ENCODE data around the gene TSPAN32. TPM values are rescaled to one million over a fixed set of nuclear protein-coding genes. Genes with fewer than 3 reads are reported as not detected.

Gene TSPAN32
- polyA plus RNA-seq (2011; rRNA removed): 0.42 TPM in 1 of 2 replicates, not detected in the other
- not detected in 2 replicates for polyA minus RNA-seq (2011; rRNA and poly(A)+ RNA removed)

DNA sequence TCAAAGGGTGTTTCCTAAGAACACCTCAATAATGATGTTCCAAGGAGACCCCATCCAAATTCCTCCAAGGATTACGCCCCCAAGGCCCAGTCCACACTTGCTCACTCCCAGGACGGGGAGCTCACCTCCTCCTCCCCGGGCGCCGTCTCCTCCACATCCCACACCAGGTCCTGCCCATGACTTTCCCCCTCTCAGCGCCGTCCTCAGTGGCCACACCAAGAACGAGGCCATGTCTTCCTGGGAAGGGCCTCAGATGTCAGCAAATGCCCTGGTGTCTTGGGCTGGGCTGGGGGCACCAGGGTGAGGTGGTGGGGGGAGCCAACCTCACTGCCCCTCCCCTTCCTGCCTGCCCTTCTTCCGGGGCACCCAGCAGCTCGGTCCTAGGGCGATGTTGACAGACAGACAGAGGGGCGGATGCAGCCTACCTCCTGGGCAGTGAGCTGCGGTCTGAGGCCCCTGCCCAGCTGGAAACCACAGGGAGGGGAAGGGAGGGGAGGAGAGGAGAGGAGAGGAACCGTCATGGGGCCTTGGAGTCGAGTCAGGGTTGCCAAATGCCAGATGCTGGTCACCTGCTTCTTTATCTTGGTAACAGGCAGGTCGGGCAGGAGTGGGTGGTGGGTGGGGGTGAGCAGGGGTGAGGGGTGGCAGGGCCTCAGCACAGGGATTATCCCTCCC is at the start of gene TSPAN32, which contains the start of gene C11orf21:
TSPAN32 (plus strand) TSS at position 383 of the 675 bp plus-strand sequence; CDS start at position 520, 137 bp downstream.
C11orf21 (minus strand) TSS at position 288 of the 675 bp plus-strand sequence; CDS start at position 178, 110 bp downstream.
- ChIA-PET CTCF (interaction anchor here (2.0 to 9.7 kb wide), 4 partner anchors 98 to 231 kb away, joined by 7 to 519 read pairs (median 30); partner anchors contain the start of gene TSSC4), POLR2A (no interaction called here)
- Histone ChIP-seq H3K27me3 (ENCODE audit: control insufficient read depth, insufficient read depth, low read length) (peaks cover 2% of the 10 kb centered on the region; the same call in 1 of the 2 replicates), H3K4me3 (ENCODE audit: low read depth, low read length) (no peak within 1 kb of the TSS), H3K36me3 (ENCODE audit: control insufficient read depth, insufficient read depth, low read length) (no peaks in the 10 kb centered on the region)
- TF ChIP-seq CTCF (IDR thresholded peaks at IDR 0.05; ENCODE audit: insufficient read depth, low read depth, low read length): no peak
- no peak for DNase-seq (ENCODE audit: low read depth)

GRCh38 chr11:2252018-2252417 is 49.8 kb upstream of the TSPAN32 start:
- Histone ChIP-seq H3K36me3 (ENCODE audit: control insufficient read depth, insufficient read depth, low read length) (no peaks in the 10 kb centered on the region), H3K27me3 (ENCODE audit: control insufficient read depth, insufficient read depth, low read length) (no peaks in the 10 kb centered on the region; the same call in 1 of the 2 replicates), H3K4me3 (ENCODE audit: low read depth, low read length) (no peak overlapping the region)
- DNase-seq (ENCODE audit: low read depth): no peak
- TF ChIP-seq CTCF (IDR thresholded peaks at IDR 0.05; ENCODE audit: insufficient read depth, low read depth, low read length): no peak
- ChIA-PET POLR2A (no interaction called here), CTCF (no interaction called here)

- POLR2A ChIA-PET: no interaction called here
- H3K4me3 ChIP-seq (ENCODE audit: low read depth, low read length): no peak overlapping the region
- H3K27me3 ChIP-seq (ENCODE audit: control insufficient read depth, insufficient read depth, low read length): peaks cover 2% of the 10 kb centered on the region
- no peak for TF ChIP-seq CTCF (IDR thresholded peaks at IDR 0.05; ENCODE audit: insufficient read depth, low read depth, low read length)
- no peak for DNase-seq (ENCODE audit: low read depth)
- no peaks in the 10 kb centered on the region for H3K36me3 ChIP-seq (ENCODE audit: control insufficient read depth, insufficient read depth, low read length)
- CTCF ChIA-PET: no interaction called here
Observed at GRCh38 chr11:2256293-2256913, 45.4 kb upstream of the TSPAN32 start.

DNA sequence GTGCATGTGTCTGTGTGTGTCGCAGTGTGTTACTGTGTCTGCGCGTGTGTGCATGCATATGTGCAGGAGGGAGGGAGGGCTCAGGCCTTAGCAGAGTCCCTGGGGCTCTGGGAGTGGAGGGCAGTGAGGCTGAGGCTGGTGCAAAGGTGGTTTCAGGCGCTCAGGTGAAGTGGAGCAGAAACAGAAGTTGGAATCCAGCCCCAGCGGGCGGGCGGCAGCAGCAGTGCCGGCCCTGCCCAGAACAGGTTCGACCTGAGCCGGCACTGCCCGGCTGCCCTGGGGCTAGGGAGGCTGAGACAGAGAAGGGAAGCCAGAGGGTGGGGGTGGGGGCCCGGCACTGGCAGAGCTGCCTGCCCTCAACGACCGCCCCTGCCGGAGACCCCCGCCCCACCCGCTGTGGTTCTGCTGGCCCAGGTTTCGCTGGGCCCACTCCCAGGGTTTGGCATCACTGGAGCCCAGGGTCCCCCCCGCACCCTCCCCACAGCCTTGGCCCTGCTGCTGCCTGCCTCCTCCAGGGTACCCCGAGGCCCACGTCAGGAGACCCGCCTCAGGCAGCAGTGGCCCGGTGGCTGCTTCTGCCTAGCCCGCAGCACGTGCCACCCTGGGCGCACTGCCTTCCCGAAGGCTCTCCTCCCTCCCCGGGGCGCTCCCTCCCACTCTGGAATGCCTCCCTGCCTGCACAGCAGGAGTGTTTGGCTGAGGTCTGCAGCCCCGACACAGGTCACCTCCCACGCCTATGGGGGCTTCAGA is 44.7 kb upstream of the TSPAN32 start:
- peaks cover 2% of the 10 kb centered on the region for H3K27me3 ChIP-seq (ENCODE audit: control insufficient read depth, insufficient read depth, low read length)
- no peak for TF ChIP-seq CTCF (IDR thresholded peaks at IDR 0.05; ENCODE audit: insufficient read depth, low read depth, low read length)
- no peak overlapping the region for H3K4me3 ChIP-seq (ENCODE audit: low read depth, low read length)
- CTCF ChIA-PET: no interaction called here
- DNase-seq (ENCODE audit: low read depth): no peak
- no peaks in the 10 kb centered on the region for H3K36me3 ChIP-seq (ENCODE audit: control insufficient read depth, insufficient read depth, low read length)
- POLR2A ChIA-PET: no interaction called here

Data from BJ (cell line).